ENCODE data around the gene PAPPA2.
"Not testable (repeated sequence)": the region's sequence is repeated elsewhere in the genome, so short reads cannot be mapped to it uniquely, and the experiment has no call there.

PAPPA2 gene

GRCh38 chr1:176634733-176635132 lies 171.8 kb downstream of the PAPPA2 start:
- not testable (repeated sequence) for H2BK5ac ChIP-seq (ENCODE audit: low read depth, low read length, poor library complexity); H3K27ac ChIP-seq (ENCODE audit: low read depth, low read length); H3K4me3 ChIP-seq (ENCODE audit: low read depth, low read length); H3K9ac ChIP-seq (ENCODE audit: low read length); H3K79me1 ChIP-seq (ENCODE audit: low read length); H3K36me3 ChIP-seq (ENCODE audit: control insufficient read depth in 1 of 2, insufficient read depth in 2 of 2, low read length in 2 of 2); H3K27me3 ChIP-seq (ENCODE audit: insufficient read depth, low read length); H4K12ac ChIP-seq (ENCODE audit: low read depth, low read length); H2BK12ac ChIP-seq (ENCODE audit: low read length); H3K18ac ChIP-seq (ENCODE audit: low read length); H2BK120ac ChIP-seq (ENCODE audit: insufficient read depth, low read length, poor library complexity); H3K4ac ChIP-seq (ENCODE audit: low read depth, low read length); H2AFZ ChIP-seq (ENCODE audit: insufficient read depth, low read length, poor library complexity); H3K23ac ChIP-seq (ENCODE audit: low read length); H4K91ac ChIP-seq (ENCODE audit: low read depth, low read length); H3K14ac ChIP-seq (ENCODE audit: low read length); H3K9me3 ChIP-seq (ENCODE audit: insufficient read depth, low read depth, low read length); H4K8ac ChIP-seq (ENCODE audit: low read depth, low read length); H2AK5ac ChIP-seq (ENCODE audit: low read length); H3K4me2 ChIP-seq (ENCODE audit: low read length); H3K4me1 ChIP-seq (ENCODE audit: control insufficient read depth in 1 of 2, insufficient read depth in 2 of 2, low read length in 2 of 2); H3K79me2 ChIP-seq (ENCODE audit: control insufficient read depth, insufficient read depth, low read length, poor library complexity)
- DNase-seq: peak in 1 of 2 donors; percentile 22

DNA sequence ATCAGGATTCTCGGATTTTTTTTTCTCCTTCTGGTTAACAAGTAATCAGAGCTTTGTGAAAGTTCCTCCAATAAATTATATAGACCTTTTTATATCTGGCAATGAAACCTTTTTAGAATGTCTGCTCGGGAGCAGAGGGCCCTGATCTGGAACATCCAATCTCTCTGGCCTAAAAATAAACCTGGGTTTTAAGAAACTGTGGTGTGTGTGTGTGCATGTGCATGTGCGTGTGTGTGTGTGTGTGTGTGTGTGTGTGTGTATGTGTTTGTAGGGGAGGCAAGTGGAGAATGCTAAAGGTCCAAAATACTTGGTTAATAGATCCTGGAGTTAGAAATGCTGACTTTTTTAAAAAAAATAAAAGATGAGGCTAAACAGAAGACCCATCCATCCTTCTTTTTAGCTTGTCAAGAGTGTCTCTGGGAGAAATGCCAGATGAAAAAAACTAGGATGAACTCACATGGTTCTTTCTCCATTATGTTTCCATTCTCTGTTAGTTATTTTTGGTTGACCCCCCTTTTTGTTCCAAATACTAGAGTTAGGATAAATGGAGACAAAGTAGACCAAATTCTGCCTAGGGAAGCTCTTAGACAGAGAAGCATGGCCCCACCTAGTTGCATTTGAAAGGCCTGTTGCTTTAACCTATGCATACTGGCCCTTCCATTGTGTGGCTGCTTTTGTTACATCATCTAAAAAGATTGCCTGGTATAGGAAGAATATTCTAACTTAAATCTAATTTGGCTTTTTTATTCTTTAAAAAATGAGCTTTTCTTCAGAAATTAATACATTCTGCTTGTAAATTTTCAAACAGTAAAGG lies 175.9 kb downstream of the PAPPA2 start:
- H3K79me2 ChIP-seq (ENCODE audit: control insufficient read depth, insufficient read depth, low read length, poor library complexity): no peaks in the 10 kb centered on the region
- no peaks in the 10 kb centered on the region for H3K27me3 ChIP-seq (ENCODE audit: insufficient read depth, low read length)
- no peaks in the 10 kb centered on the region for H3K9me3 ChIP-seq (ENCODE audit: insufficient read depth, low read depth, low read length)
- H3K4ac ChIP-seq (ENCODE audit: low read depth, low read length): no peak overlapping the region
- H3K4me2 ChIP-seq (ENCODE audit: low read length): no peak overlapping the region
- no peak overlapping the region for H3K14ac ChIP-seq (ENCODE audit: low read length)
- no peak overlapping the region for H2BK5ac ChIP-seq (ENCODE audit: low read depth, low read length, poor library complexity)
- no peaks in the 10 kb centered on the region for H3K36me3 ChIP-seq (ENCODE audit: control insufficient read depth in 1 of 2, insufficient read depth in 2 of 2, low read length in 2 of 2)
- no peak overlapping the region for H3K4me3 ChIP-seq (ENCODE audit: low read depth, low read length)
- no peak overlapping the region for H2AK5ac ChIP-seq (ENCODE audit: low read length)
- no peak overlapping the region for H2BK12ac ChIP-seq (ENCODE audit: low read length)
- DNase-seq: peak in 1 of 2 donors; percentile 28
- H4K91ac ChIP-seq (ENCODE audit: low read depth, low read length): no peak overlapping the region
- H3K4me1 ChIP-seq (ENCODE audit: control insufficient read depth in 1 of 2, insufficient read depth in 2 of 2, low read length in 2 of 2): no peaks in the 10 kb centered on the region
- no peak overlapping the region for H4K8ac ChIP-seq (ENCODE audit: low read depth, low read length)
- H2BK120ac ChIP-seq (ENCODE audit: insufficient read depth, low read length, poor library complexity): no peak overlapping the region
- no peak overlapping the region for H4K12ac ChIP-seq (ENCODE audit: low read depth, low read length)
- no peak overlapping the region for H3K18ac ChIP-seq (ENCODE audit: low read length)
- no peak overlapping the region for H3K9ac ChIP-seq (ENCODE audit: low read length)
- no peak overlapping the region for H2AFZ ChIP-seq (ENCODE audit: insufficient read depth, low read length, poor library complexity)
- no peak overlapping the region for H3K27ac ChIP-seq (ENCODE audit: low read depth, low read length)
- no CpG with 5 or more reads among the region's 3 CpGs for WGBS (ENCODE audit: extremely low coverage, insufficient coverage, insufficient read length)
- H3K23ac ChIP-seq (ENCODE audit: low read length): no peak overlapping the region
- no peaks in the 10 kb centered on the region for H3K79me1 ChIP-seq (ENCODE audit: low read length)

- WGBS (ENCODE audit: extremely low coverage, insufficient coverage, insufficient read length): no CpG with 5 or more reads among the region's 3 CpGs
- H3K4ac ChIP-seq (ENCODE audit: low read depth, low read length): no peak overlapping the region
- H3K27ac ChIP-seq (ENCODE audit: low read depth, low read length): no peak overlapping the region
- H3K9me3 ChIP-seq (ENCODE audit: insufficient read depth, low read depth, low read length): no peaks in the 10 kb centered on the region
- H2BK12ac ChIP-seq (ENCODE audit: low read length): no peak overlapping the region
- H3K79me2 ChIP-seq (ENCODE audit: control insufficient read depth, insufficient read depth, low read length, poor library complexity): no peaks in the 10 kb centered on the region
- H3K27me3 ChIP-seq (ENCODE audit: insufficient read depth, low read length): no peaks in the 10 kb centered on the region
- DNase-seq: peak in 1 of 2 donors; percentile 62
- no peak overlapping the region for H2AK5ac ChIP-seq (ENCODE audit: low read length)
- H4K12ac ChIP-seq (ENCODE audit: low read depth, low read length): no peak overlapping the region
- no peak overlapping the region for H2BK120ac ChIP-seq (ENCODE audit: insufficient read depth, low read length, poor library complexity)
- no peak overlapping the region for H3K4me2 ChIP-seq (ENCODE audit: low read length)
- H3K18ac ChIP-seq (ENCODE audit: low read length): no peak overlapping the region
- H3K9ac ChIP-seq (ENCODE audit: low read length): no peak overlapping the region
- H3K4me3 ChIP-seq (ENCODE audit: low read depth, low read length): no peak overlapping the region
- H2BK5ac ChIP-seq (ENCODE audit: low read depth, low read length, poor library complexity): no peak overlapping the region
- no peaks in the 10 kb centered on the region for H3K79me1 ChIP-seq (ENCODE audit: low read length)
- no peak overlapping the region for H3K14ac ChIP-seq (ENCODE audit: low read length)
- no peak overlapping the region for H3K23ac ChIP-seq (ENCODE audit: low read length)
- H4K8ac ChIP-seq (ENCODE audit: low read depth, low read length): no peak overlapping the region
- no peak overlapping the region for H2AFZ ChIP-seq (ENCODE audit: insufficient read depth, low read length, poor library complexity)
- no peaks in the 10 kb centered on the region for H3K4me1 ChIP-seq (ENCODE audit: control insufficient read depth in 1 of 2, insufficient read depth in 2 of 2, low read length in 2 of 2)
- no peak overlapping the region for H4K91ac ChIP-seq (ENCODE audit: low read depth, low read length)
- no peaks in the 10 kb centered on the region for H3K36me3 ChIP-seq (ENCODE audit: control insufficient read depth in 1 of 2, insufficient read depth in 2 of 2, low read length in 2 of 2)
These were observed 180.6 kb downstream of the PAPPA2 start for GRCh38 chr1:176643536-176643935.

- no peak overlapping the region for H2AFZ ChIP-seq (ENCODE audit: insufficient read depth, low read length, poor library complexity)
- no peak overlapping the region for H3K27ac ChIP-seq (ENCODE audit: low read depth, low read length)
- H3K14ac ChIP-seq (ENCODE audit: low read length): no peak overlapping the region
- no peaks in the 10 kb centered on the region for H3K27me3 ChIP-seq (ENCODE audit: insufficient read depth, low read length)
- no peak overlapping the region for H2BK12ac ChIP-seq (ENCODE audit: low read length)
- no peak overlapping the region for H3K4me3 ChIP-seq (ENCODE audit: low read depth, low read length)
- no peak overlapping the region for H3K4me2 ChIP-seq (ENCODE audit: low read length)
- no peaks in the 10 kb centered on the region for H3K36me3 ChIP-seq (ENCODE audit: control insufficient read depth in 1 of 2, insufficient read depth in 2 of 2, low read length in 2 of 2)
- H4K12ac ChIP-seq (ENCODE audit: low read depth, low read length): no peak overlapping the region
- no peak overlapping the region for H2BK120ac ChIP-seq (ENCODE audit: insufficient read depth, low read length, poor library complexity)
- no peak overlapping the region for H3K23ac ChIP-seq (ENCODE audit: low read length)
- H2BK5ac ChIP-seq (ENCODE audit: low read depth, low read length, poor library complexity): no peak overlapping the region
- no peak overlapping the region for H4K91ac ChIP-seq (ENCODE audit: low read depth, low read length)
- no peak for DNase-seq
- no peak overlapping the region for H3K9ac ChIP-seq (ENCODE audit: low read length)
- no peaks in the 10 kb centered on the region for H3K4me1 ChIP-seq (ENCODE audit: control insufficient read depth in 1 of 2, insufficient read depth in 2 of 2, low read length in 2 of 2)
- no peak overlapping the region for H3K4ac ChIP-seq (ENCODE audit: low read depth, low read length)
- H3K18ac ChIP-seq (ENCODE audit: low read length): no peak overlapping the region
- H3K79me2 ChIP-seq (ENCODE audit: control insufficient read depth, insufficient read depth, low read length, poor library complexity): no peaks in the 10 kb centered on the region
- no CpG with 5 or more reads among the region's 1 CpG for WGBS (ENCODE audit: extremely low coverage, insufficient coverage, insufficient read length)
- no peaks in the 10 kb centered on the region for H3K79me1 ChIP-seq (ENCODE audit: low read length)
- H3K9me3 ChIP-seq (ENCODE audit: insufficient read depth, low read depth, low read length): no peaks in the 10 kb centered on the region
- no peak overlapping the region for H2AK5ac ChIP-seq (ENCODE audit: low read length)
- H4K8ac ChIP-seq (ENCODE audit: low read depth, low read length): no peak overlapping the region
These were observed 185.6 kb downstream of the PAPPA2 start for GRCh38 chr1:176648556-176648955.

Measured in trophoblast cell (in vitro differentiated cells and primary cell).